HG02840 (cell line): ENCODE data around the gene SH3PXD2A.
"Not testable (repeated sequence)": the region's sequence is repeated elsewhere in the genome, so short reads cannot be mapped to it uniquely, and the experiment has no call there.

Source experiments
- ATAC-seq: cut with Tn5 transposase; IDR thresholded peaks from one replicate; pipeline ENCODE4 v1.9.1; 2021; ENCODE audit warnings: mild to moderate bottlenecking, moderate library complexity, moderate number of reproducible peaks; ENCODE audit not compliant: unreplicated experiment, low FRiP score

Gene SH3PXD2A

DNA sequence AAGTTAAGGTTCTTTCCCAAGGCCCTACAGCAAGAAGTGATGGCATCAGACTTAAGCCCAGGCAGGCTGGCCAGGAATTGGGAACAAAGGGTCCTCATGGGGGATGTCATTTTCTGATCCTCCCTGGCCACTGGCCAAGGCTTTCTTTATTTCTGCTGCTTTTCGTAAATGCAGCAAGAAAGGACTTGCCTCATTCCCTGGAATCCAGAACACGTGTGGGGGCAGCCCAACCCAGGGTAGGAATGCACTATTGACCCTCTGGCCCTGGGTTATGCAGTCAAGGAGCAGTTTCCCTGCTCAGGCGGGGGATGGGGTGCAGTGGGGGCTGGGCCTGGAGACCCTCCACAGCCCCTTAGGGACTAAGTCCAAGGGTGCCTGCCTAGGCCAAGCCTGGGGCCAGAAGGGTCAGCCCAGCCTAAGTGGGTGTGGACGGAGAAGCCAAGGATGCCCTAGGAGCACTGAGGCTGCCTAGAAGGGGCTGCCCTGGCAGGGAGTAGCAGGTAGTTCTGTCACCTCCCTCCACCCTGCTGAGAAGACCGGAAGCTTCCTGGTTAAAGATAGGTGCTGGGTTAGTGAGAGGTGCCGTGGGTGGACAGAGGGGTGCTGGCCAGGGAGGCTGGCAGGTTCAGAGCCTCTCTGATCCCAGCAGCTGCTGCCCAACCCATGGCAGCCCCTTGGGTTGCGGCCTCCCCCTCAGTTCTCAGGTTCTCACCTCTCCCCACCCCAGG, 179.2 kb downstream of the SH3PXD2A start:
- ATAC-seq: no peak

DNA sequence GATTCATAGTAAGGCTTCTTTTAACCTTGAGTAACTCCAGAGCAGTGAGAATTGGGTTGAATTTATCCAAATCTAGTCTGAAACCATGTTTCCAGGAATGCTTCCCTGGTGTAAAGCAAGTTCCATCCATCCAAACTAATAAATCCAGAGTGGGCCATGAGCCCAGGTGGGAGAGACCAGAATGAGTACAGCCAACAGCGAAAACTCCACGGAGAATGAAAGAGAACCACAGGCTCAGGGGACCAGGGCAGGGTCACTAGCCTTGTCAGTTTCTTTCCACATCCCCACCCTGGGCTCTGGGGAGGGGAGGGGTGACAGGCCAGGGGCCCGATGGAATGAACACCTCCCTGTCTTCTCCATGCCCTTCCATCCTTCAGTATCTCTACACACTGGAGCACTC, 181.8 kb downstream of the SH3PXD2A start:
- ATAC-seq: no peak

GRCh38 chr10:103672345-103672744, 183.0 kb downstream of the SH3PXD2A start:
- no peak for ATAC-seq

- no peak for ATAC-seq
These were observed 184.1 kb downstream of the SH3PXD2A start for GRCh38 chr10:103671126-103671895.

DNA sequence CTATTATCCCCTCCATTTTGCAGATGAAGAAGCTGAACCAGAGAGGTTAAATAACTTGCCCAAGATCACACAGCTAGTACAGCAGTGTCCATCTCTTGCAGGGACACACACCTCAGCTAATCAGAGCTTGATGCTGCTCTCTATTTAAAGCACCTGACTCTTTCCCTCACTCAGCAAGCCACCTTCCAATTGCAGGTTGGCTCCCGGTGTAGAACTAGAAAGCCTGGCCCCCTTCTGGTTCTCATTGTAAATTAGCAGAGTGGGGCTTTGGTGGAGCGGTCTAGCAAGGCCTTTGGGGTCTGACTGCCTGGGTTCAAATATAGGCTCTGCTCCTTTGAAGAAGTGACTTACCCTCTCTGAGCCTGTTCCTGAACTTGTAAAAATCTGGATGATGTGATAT, 185.4 kb downstream of the SH3PXD2A start:
- ATAC-seq: no peak

- no peak for ATAC-seq
These were observed 186.0 kb downstream of the SH3PXD2A start for GRCh38 chr10:103669243-103669929.

GRCh38 chr10:103668351-103669242, 186.8 kb downstream of the SH3PXD2A start:
- no peak for ATAC-seq

DNA sequence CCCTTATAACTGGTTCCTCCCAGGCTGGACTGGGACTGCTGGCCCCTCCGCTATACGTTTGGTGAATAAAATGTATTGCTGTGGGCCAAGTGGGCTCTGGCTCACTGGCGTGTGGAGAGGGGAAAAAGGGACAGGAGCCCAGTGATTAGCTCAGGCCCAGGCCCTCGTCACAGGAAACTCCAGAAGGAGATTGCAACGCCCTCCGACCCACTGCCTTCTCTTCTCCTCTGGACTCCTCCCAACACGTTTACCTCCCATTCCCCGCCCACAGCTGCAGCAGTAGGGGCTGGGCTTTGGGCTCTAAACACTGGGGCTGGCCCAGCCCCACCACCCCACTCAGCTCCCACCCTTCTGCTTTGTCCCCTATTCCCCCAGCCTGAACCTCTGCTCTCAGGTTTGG, 188.0 kb downstream of the SH3PXD2A start:
- no peak for ATAC-seq

DNA sequence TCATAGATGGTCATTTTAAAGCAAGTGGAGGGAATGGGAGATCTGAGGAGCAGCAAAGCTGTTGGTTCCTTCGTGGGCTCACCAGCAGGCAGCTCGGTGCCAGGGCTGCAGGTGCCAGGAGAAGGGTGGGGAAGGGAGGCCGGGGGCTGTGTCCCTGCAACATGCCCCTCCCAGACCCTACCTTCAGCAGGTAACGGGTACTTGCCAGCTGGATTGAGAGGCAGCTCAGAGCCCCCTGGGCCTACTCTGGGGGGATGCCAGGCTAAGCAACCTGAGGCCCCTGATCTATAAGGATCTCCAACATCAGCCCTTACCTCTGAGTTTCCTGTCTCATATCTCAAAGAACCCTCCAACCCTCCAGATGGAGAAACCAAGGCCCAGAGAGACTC, 188.6 kb downstream of the SH3PXD2A start:
- ATAC-seq: no peak

- ATAC-seq: no peak
These were observed 189.2 kb downstream of the SH3PXD2A start for GRCh38 chr10:103666087-103666761.

GRCh38 chr10:103665162-103665889, 190.1 kb downstream of the SH3PXD2A start:
- ATAC-seq: no peak

DNA sequence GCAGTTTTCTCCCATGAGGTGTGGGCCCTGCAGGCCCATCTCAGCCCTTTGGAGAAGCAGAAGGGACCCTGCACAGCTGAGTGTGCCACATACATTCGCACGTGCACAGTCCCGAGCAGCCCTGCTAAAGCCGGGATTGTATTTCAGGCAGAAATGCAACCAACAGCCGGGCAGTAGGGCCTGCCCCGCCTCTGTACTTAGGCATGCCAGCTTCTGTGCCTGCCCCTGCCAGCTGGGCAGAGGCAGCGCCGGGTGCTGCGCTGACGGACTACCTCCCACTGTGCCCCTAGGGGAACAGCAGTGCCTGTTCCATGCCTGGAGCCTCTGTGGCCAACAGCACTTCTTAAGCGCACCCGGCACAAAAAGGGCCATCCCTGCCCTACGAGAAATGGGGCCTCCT, 191.6 kb downstream of the SH3PXD2A start:
- no peak for ATAC-seq

- ATAC-seq: no peak
These were observed 192.1 kb downstream of the SH3PXD2A start for GRCh38 chr10:103663236-103663635.

GRCh38 chr10:103662704-103663103, 192.7 kb downstream of the SH3PXD2A start:
- ATAC-seq: not testable (repeated sequence)

DNA sequence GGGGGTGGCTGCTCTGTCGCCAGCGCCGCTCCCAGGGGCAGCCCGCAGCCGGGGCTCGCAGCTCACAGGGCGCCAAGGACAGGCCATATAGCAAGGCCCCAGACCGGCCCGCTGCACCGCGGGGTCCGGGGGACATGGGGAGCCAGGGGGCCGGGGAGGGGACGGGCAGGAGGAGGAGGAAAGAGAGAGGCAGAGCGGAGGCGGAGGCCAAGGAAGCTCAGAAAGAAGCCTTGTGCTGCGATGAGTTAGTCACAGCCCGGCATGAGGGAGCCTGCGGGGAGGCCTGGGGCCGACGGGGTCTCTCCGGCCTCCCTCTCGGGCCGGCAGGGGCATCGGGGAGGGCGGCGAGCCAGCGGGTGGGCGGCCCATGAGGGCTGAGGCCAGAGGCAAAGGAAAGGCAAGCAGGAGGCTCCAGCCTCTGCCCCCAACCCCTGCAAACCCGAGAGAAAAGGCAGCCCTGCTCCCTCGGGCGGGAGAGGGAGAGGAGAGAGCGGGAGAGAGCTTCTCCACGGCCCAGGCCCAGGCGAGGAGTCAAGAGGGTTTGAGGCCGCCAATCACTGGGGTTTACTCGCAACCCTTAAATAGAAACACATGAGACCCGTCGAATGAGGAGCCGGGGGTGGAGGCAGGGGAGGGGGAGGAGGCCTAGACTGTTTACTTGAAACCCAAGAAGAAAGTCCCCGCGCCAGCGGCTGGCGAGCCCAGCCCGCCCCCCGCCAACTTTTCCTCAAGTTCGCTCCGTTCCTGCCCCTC, 194.0 kb downstream of the SH3PXD2A start:
- no peak for ATAC-seq

- no peak for ATAC-seq
These were observed 194.8 kb downstream of the SH3PXD2A start for GRCh38 chr10:103660364-103661197.

- ATAC-seq: peak; percentile 69
These were observed 195.6 kb downstream of the SH3PXD2A start for GRCh38 chr10:103659674-103660363.
